GM19395 (cell line): ENCODE measurements around the gene MEX3A.
A peak's percentile ranks its signal among the peaks of the same experiment; 100 is the strongest.
"Not testable (repeated sequence)": the region's sequence is repeated elsewhere in the genome, so short reads cannot be mapped to it uniquely, and the experiment has no call there.

Experiments used
- ATAC-seq: cut with Tn5 transposase; IDR thresholded peaks from one replicate; pipeline ENCODE4 v1.9.1; 2021; ENCODE audit warnings: mild to moderate bottlenecking, moderate library complexity; ENCODE audit not compliant: unreplicated experiment

MEX3A gene

DNA sequence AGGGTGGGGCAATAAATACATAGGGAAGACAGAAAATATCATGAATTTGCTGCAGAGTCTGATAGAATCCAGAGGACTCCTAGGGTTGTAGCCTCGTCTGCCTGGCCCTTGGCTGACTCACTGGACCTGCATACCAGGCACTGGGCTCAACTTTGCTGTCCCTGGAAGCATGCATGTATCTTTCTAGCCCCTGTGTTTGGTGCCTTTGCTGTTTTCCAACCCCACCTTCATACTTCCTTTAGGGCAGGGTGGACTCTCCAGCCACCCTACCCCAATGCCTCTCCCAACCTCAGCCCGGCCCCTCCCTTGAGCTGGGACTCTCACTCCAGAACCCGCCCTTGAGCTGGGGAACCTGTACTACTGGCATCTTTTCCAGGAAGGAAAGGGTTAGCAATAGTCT lies 20.1 kb downstream of the MEX3A start:
- ATAC-seq: no peak

DNA sequence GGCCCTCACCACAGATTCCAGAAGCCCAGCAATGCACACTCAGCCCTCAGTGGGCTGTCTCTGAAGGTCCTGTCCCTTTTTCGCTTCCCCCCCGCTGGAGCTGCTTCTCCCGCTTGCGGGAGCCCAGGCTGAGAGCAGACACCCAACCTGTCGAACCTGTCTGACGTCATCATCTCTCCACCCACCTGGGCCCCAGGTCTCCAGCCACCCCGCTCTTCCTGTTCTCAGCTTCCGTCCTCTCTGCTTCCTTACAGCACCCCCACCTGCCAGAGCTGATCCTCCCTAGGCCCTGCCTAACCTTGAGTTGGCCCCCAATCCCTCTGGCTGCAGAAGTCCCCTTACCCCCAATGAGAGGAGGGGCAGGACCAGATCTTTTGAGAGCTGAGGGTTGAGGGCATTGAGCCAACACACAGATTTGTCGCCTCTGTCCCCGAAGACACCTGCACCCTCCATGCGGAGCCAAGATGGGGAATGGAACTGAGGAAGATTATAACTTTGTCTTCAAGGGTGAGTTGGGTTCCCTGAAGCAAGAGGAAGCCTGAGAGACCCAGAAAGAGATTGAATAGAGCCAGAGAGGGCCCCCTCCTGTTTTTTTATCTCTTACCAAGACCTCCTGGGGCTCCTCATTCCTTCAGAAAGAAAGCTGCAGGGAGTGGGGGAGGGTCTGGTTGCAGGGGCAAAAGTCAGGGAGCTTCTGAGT lies 21.2 kb downstream of the MEX3A start, which contains the start of gene RAB25:
Gene RAB25 (plus strand): TSS at position 224 of the 700 bp plus-strand sequence. CDS start 241 bp downstream, at position 465.
- ATAC-seq: no peak

DNA sequence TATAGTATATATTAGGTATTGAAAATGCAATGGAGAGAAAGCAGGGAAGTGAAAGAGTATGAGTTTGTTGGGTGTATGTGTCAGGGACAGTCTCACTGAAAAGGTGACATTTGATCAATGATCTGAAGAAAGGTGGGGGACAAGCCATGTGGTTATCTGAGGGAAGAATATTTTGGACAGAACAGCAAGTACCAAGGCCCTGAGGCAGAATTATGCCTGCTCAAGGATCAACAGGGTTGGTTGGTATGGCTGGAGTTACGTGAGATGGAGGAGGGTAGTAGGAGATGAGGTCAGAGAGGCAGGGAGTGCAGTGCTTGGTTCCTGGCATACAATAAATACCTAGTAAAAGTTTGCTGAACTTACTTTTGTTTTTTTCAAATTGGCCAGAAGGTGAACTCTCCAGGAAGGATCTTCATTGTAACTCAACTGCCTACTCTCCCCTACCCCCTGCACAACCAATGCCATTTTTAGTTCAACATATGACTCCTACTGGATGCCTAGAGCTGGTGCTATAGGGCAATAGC lies 25.9 kb downstream of the MEX3A start:
- no peak for ATAC-seq

DNA sequence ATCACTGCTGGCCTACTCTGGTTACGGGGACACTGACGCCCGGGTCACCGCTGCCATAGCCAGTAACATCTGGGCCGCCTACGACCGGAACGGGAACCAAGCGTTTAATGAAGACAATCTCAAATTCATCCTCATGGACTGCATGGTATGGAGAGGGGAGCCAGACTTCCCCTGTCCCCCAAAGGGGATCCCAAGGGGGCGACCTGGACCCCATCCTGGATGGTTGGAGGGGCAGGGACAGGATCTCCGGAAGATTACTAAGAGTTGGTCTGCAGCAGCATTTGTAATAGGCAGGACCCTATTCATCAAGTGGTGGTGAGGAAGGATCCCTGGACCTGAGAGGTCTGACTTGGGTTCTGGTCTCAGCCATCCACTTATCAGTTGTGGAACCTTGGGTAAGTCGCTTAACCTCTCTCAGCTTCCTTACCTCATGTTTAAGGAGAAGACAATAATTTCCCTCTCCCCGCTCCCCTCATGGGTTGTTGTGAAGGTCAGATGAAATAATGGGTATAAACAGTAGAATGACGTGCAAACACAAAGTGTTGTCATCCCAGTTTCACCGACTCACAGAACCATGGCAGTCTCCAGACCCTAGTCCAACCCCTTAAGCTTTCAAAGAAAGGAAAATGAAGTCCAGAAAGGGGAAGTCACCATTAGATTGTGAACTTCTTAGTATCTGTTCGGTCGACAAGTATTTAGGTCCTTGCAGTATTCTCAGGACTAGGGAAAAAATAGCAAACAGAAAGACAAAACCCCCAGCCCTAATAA lies 26.8 kb downstream of the MEX3A start:
- ATAC-seq: no peak

DNA sequence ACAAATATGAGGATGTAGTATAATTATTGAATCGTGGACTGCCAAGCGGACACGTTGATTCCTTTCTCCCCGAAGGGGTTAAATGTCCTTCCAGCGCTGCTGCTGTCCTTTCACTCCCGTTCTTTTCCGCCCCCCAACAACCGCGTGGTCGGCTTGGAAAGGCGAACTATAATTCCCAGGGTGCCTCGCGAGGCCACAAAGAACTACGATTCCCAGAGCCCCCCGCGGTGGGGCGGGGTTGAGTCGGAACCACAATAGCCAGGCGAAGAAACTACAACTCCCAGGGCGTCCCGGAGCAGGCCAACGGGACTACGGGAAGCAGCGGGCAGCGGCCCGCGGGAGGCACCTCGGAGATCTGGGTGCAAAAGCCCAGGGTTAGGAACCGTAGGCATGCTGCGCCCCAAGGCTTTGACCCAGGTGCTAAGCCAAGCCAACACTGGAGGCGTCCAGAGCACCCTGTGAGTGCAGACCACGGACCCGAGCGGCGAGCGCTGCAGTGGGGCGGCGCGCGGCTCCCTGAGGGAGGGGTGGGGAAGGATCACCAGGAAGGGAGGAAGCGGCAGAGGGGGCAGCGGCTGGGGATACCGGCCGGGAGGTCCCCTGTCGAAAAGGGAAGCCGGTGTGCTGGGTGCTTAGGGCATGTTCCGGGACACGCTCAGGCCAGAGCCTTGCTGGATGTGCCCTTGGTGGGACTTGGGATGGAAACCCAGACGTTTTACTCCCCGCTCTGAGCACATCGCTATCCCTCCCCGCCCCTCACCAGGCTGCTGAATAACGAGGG lies 27.6 kb downstream of the MEX3A start, which contains the start of gene LAMTOR2:
Gene LAMTOR2 (plus strand): TSS at position 283 of the 781 bp plus-strand sequence. CDS start 108 bp downstream, at position 391.
- ATAC-seq: peak; percentile 79

DNA sequence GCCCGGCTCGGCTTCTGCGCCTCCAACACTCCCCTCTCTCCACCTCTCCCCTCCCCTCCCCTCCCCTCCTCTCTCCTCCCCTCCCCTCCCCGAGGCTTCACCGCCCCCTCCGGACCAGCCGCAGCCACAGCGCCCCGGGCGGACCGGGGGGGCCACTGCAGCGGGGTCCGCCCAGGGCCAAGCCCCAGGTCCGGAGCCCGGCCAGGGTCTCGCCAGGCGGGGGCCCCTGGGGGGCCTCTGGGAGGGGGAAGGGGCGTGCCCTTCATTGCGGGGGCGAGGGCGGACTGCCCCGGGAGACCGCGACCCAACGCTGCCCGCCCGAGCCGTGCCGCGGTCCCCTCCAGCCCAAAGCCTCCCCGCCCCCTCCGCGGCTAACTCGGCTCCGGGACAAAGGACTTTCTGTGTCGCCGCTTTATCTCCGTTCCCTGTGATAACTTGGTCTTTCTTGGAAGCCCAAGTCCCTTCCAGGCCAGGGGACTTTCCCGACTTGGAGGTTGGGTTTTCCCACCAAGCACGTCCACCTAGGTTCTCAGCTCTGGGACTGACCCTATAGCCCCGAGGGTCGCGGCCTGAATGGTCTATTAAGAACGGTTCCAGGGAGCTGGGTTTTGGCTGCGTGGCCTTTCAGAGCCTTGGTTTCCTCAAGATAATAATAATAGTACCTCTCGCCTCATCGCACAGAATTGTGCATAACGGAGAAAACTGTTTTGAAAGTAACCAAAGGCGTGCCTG lies 28.3 kb downstream of the MEX3A start, which contains the start of gene UBQLN4:
Gene UBQLN4 (minus strand): TSS at position 31 of the 732 bp plus-strand sequence. CDS start 97 bp downstream, outside the sequence.
- peak; percentile 31 for ATAC-seq

DNA sequence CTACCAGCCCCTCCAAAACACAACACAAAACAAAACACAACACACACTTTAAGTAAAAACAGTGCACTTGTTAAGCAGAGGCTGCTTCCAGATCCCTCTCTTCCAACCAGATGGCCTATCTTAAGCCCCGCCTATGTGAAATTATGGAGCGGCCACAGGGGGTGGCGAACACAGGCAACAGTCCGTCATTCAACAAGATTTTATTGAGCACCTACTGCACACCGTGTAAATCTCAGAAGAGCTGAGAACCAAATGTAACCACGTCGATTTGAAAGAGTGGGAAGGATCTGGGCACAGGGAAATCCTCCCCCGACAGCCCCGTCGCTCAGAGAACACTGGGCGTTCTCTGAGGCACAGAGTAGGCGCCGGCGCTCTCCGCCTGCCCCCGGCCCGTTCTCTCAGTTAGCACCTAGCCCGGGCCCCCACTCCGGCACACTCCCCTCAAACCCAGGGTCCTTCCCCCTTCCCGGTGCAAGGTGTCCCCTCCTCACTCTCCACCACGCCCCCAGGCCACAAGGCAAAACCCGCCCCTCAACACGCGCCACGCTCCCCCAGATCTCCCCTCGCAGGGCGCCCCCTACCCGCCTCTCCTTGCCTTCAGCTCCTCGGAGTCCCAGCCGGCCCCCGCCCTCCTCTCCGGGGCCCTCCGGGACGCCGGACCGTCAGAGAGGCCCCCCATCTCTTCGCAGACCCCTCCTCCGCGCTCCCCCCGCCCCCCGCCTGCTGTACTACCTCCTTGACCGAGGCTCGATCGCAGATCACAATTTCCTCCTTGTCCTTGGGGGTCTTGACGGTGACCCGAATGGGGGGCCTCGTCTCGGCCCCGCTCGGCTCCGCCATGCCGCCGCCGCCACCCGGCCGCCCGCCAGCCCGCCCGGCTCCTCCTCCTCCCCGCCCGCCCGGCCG lies 29.1 kb downstream of the MEX3A start:
- ATAC-seq: no peak

DNA sequence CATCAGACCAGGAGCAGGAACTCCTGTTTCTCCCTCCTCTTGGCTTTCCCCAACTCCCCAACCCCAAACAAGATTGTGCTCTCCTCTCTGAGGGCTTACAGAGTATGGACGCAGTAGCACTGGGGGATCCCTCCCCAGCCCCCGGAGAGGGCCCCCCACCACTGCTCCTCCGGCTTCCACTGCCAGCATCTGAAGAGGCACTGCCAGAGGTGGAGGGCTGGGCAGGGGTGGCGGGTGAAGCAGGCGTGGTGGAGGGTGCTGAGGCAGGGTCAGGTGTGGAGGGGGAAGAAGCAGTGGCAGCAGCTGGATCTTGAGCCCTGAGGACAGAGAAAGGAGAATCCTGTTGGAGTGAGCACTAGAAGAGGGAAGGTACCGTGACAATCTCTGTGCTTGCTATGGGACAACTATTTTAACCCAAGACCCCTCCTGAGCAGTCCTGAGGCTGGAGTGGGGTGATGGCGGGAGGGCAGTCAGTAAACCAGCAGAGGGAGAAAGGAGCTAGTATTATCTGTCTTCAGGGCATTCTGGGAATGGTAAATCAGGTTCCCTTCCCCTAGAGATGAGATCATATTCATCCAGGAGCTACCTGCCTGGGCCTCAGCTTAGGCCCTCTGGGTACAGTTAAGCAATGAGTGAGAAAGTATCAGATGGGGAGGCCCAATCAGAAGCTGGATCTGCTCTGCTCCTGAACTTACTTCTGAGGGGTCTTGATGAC lies 31.1 kb downstream of the MEX3A start:
- ATAC-seq: no peak

DNA sequence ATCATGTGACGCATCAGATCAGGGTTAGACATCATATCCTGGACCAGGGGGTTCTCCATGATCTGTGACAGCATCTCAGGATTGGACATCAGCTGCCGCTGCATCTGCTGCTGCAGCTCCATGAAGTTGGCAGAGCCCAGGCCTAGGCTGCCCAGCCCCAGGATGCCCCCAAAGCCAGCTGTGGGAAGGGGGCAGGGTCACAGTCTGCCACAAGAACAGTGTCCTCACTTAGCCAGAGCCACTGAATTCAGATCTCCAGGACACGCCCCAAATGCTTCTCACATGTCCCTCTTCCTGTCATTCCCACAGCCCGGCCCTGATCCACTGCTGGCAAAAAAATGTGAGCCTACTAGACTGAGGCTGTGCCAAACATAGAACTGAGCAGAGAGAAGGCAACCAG lies 31.9 kb downstream of the MEX3A start:
- ATAC-seq: no peak

DNA sequence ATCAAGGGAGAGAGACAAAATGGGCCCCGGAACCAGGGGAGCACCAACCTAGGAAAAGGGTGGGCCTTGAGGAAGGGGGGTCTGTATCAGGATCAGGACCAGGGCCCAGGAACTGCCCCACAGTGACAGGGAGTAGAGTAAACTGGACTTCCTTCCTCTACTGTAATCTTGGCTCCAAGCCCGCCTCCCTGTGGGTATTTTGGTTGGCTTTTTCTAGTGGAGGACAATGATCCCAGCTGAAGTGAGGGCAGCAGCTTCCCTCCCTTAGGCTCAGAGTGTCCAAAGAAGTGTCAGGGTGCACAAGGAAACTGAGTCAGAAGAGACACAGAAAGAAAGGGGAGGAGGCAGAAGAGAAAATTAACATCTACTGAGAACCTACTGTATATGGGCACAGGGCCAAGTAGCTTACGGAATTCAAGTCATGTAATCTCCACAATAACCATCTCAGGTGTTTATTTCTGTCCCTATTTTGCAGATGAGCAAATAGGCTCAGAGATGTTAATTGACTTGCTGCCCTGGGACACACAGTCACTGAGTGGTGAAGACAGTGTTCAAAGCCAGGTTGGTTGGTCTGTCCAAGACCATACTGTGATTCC lies 33.5 kb downstream of the MEX3A start:
- no peak for ATAC-seq

DNA sequence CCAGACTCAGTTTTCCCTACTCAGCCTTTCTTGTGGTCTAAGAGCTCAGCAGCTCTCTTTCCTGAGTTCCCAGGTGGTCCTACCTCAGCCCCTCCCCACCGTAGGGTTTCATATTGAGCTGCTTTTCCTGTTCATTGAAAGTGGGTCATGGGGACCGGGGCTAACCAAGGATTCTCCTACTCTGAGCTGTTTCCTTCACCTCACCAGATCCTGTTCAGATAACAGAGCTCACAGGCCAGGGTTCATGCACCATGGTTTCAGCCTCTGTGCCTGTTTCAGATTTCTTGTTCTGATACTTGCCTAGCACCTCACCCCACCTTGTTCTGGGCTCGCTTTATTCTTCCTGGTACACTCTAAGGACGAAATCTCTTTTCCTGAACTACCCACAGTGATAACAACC lies 37.2 kb downstream of the MEX3A start:
- no peak for ATAC-seq

DNA sequence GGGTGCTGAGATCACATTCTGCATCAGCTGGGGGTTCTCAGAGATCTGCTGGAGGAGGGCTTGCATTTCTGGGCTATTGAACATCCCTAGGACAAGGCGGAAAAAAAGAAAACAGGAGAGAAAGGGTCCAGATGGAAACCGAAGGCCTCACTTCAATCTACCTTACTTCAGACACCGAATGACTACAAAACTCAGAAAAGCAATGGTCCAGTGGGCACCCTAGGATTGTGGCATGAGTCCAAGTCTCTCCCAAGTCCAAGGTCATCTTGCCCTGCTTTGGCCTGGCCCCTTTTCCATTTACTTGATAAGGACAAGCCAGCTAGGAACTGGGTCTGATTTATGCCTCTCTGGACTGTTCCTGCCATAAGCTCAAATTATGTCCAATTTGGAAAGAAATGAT lies 39.4 kb downstream of the MEX3A start:
- no peak for ATAC-seq

DNA sequence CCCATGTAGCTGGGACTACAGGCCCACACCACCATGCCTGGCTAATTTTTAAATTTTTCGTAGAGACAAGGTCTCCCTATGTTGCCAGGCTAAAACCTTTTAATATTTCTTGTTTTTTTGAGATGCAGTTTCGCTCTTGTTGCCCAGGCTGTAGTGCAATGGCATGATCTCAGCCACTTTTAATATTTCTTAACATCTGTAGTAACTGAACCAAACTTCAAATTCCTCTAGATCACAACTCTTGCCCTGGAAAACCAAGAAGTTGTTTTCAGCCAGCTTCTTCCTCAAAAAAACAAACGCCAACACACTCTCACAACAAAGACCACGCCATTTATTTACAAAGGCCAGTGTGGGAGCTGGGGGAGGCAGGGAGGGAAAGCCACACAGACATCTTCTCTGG lies 47.3 kb downstream of the MEX3A start:
- not testable (repeated sequence) for ATAC-seq

DNA sequence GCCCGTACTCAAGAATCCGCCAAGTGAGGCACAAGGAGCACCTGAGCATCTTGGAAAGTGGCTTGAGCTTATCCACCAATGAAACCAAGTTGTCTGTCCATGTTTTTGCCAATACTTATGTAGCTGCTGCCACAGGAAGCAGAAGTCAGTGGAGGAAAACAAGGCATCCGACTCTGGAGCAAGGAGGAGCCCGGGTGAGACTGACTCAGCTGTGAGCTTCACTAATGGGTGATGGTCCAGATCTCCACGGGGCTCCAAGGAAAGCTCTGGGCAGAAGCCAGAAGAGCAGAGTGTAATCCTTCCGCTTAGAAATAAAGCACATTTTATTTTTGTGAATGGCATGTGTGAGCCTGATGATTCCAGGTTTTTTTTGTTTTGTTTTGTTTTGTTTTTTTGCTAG lies 49.3 kb downstream of the MEX3A start:
- ATAC-seq: no peak

DNA sequence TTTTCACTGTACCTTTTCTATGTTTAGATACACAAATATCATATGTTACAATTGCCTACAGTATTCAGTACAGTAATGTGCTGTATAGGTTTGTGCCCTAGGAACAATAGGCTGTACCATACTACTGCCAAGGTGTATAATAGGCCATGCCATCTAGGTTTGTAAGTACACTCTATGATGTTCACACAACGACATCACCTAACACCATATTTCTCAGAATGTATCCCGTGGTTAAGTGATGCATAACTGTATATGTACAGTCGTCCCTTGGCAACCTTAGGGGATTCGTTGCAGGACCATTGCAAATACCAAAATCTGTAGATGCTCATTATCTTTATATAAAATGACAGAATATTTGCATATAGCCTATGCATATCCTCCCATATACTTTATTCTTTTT lies 55.7 kb downstream of the MEX3A start:
- no peak for ATAC-seq

DNA sequence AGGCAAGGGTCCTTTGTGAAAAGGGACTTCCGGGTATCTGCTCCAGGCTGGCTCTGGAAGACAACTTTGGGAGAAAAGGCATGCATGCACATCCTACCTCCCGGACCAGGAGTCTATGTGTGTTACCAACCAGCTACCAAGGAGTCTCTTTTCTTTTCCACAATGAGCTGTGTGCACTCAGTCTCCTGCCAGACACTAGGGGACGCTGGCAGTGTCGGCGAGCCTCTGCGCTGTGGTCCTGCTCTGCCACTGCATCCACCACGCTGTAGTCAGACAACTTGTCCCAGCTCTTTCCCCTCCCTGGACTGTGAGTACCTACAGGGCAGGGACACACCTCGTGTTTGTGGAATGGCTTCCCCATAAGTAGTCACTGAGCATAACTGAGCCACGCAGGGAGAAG lies 56.4 kb downstream of the MEX3A start:
- no peak for ATAC-seq

DNA sequence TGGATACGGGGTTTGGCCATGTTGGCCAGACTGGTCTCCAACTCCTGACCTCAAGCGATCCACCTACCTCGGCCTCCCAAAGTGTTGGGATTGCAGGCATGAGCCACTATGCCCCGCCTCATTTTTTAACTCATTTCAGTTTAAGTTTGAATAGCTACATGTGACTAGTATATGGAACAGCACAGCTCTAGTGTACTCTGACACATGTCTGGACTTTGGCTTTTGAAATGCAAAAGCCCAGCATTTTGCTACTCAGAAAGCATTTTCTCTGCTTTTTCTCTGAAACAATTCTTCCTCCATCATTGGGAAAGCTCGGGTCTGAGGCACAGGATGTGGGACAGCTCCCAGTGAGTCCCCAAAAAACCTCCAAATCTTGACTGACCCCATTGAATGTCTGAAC lies 57.5 kb downstream of the MEX3A start:
- ATAC-seq: no peak
